Tibial nerve (tissue), 3 donors: Measurements from ENCODE around the gene PFKFB3.

Source experiments
- POLR2A ChIP-seq, 2 donors: fragments of 450-650 bp; IDR thresholded peaks; one replicate each; pipeline ENCODE4 v1.6.1; 2017; ENCODE audit warnings: antibody characterized with exemption in 2 of 2, mild to moderate bottlenecking in 2 of 2, moderate library complexity in 2 of 2
- TF ChIP-seq, protein P1 (sequence below), 5 experiments: fragments of 200-600 bp in 3 of 5; fragments of 450-650 bp in 2 of 5; sonication (generic) in 3 of 5; IDR thresholded peaks; one replicate each; pipeline ENCODE4 v1.5.1; 2016 to 2019; ENCODE audit warnings: antibody characterized with exemption in 5 of 5, mild to moderate bottlenecking in 3 of 5, moderate library complexity in 2 of 5

GRCh38 chr10:6220418-6221191, 17.9 kb downstream of the PFKFB3 start:
- TF ChIP-seq, protein P1, sequence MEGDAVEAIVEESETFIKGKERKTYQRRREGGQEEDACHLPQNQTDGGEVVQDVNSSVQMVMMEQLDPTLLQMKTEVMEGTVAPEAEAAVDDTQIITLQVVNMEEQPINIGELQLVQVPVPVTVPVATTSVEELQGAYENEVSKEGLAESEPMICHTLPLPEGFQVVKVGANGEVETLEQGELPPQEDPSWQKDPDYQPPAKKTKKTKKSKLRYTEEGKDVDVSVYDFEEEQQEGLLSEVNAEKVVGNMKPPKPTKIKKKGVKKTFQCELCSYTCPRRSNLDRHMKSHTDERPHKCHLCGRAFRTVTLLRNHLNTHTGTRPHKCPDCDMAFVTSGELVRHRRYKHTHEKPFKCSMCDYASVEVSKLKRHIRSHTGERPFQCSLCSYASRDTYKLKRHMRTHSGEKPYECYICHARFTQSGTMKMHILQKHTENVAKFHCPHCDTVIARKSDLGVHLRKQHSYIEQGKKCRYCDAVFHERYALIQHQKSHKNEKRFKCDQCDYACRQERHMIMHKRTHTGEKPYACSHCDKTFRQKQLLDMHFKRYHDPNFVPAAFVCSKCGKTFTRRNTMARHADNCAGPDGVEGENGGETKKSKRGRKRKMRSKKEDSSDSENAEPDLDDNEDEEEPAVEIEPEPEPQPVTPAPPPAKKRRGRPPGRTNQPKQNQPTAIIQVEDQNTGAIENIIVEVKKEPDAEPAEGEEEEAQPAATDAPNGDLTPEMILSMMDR (IDR thresholded peaks at IDR 0.05) = no peak
- no peak for TF ChIP-seq POLR2A (IDR thresholded peaks at IDR 0.05)
